H9 (cell line): ENCODE results near the gene FKBP11. TPM values are rescaled to one million over a fixed set of nuclear protein-coding genes. Genes with fewer than 3 reads are reported as not detected.

ENCODE experiments used
- DNase-seq: peaks from one replicate; pipeline ENCODE4 v3.0.0-alpha.2; 2017
- H2AFZ ChIP-seq: one replicate; pipeline ENCODE4 v1.6.1; 2013; ENCODE audit warnings: mild to moderate bottlenecking, low read length, control low read depth, moderate library complexity
- H2AK5ac ChIP-seq: 2 replicates; pipeline ENCODE4 v1.6.1; 2013; ENCODE audit warnings: low read length, control low read depth, mixed read lengths; ENCODE audit not compliant: insufficient read length
- H2BK120ac ChIP-seq: one replicate; pipeline ENCODE4 v1.6.1; 2013; ENCODE audit warnings: low read depth, mild to moderate bottlenecking, low read length, control low read depth, inconsistent platforms; ENCODE audit not compliant: poor library complexity, severe bottlenecking
- H2BK12ac ChIP-seq: 2 replicates; pipeline ENCODE4 v1.6.1; 2013; ENCODE audit warnings: low read length, control low read depth, mixed read lengths, low read depth; ENCODE audit not compliant: insufficient read length
- H2BK15ac ChIP-seq: 2 replicates; pipeline ENCODE4 v1.6.1; 2013; ENCODE audit warnings: low read depth, low read length, control low read depth
- H2BK20ac ChIP-seq: one replicate; pipeline ENCODE4 v1.6.1; 2013; ENCODE audit warnings: low read depth, mild to moderate bottlenecking, low read length, control low read depth, inconsistent platforms; ENCODE audit not compliant: poor library complexity, severe bottlenecking
- H2BK5ac ChIP-seq: 2 replicates; pipeline ENCODE4 v1.6.1; 2013; ENCODE audit warnings: low read length, control low read depth, mixed read lengths; ENCODE audit not compliant: insufficient read length
- H3K14ac ChIP-seq: 2 replicates; pipeline ENCODE4 v1.6.1; 2013; ENCODE audit warnings: low read length, control low read depth; ENCODE audit not compliant: insufficient read depth
- H3K18ac ChIP-seq: 2 replicates; pipeline ENCODE4 v1.6.1; 2013; ENCODE audit warnings: low read depth, mild to moderate bottlenecking, mixed read lengths, low read length, control low read depth; ENCODE audit not compliant: insufficient read length
- H3K23ac ChIP-seq: 2 replicates; pipeline ENCODE4 v1.6.1; 2013; ENCODE audit warnings: low read length, control low read depth, mixed read lengths, low read depth; ENCODE audit not compliant: insufficient read length
- H3K23me2 ChIP-seq: 2 replicates; pipeline ENCODE4 v1.6.1; 2013; ENCODE audit warnings: low read depth, mild to moderate bottlenecking, mixed read lengths, low read length, control low read depth; ENCODE audit not compliant: insufficient read length, poor library complexity, severe bottlenecking
- H3K27ac ChIP-seq: 2 replicates; pipeline ENCODE4 v1.5.1; 2013; ENCODE audit warnings: low read length, control low read depth, mixed read lengths, low read depth; ENCODE audit not compliant: insufficient read length
- H3K27me3 ChIP-seq: 2 replicates; pipeline ENCODE4 v1.6.1; 2013; ENCODE audit warnings: low read length, control low read depth, inconsistent platforms; ENCODE audit not compliant: insufficient read depth
- H3K4ac ChIP-seq: 2 replicates; pipeline ENCODE4 v1.6.1; 2013; ENCODE audit warnings: low read depth, mild to moderate bottlenecking, control low read depth, inconsistent platforms, low read length, moderate library complexity
- H3K4me1 ChIP-seq: 2 replicates; pipeline ENCODE4 v1.6.1; 2013; ENCODE audit warnings: low read length, control low read depth, inconsistent platforms; ENCODE audit not compliant: insufficient read depth
- H3K4me2 ChIP-seq: 2 replicates; pipeline ENCODE4 v1.6.1; 2013; ENCODE audit warnings: low read length, control low read depth, mixed read lengths; ENCODE audit not compliant: insufficient read length, insufficient read depth
- H3K56ac ChIP-seq: 2 replicates; pipeline ENCODE4 v1.6.1; 2013; ENCODE audit warnings: low read depth, mild to moderate bottlenecking, mixed read lengths, low read length, control low read depth; ENCODE audit not compliant: insufficient read length
- H3K79me1 ChIP-seq: 2 replicates; pipeline ENCODE4 v1.6.1; 2013; ENCODE audit warnings: low read depth, mild to moderate bottlenecking, moderate library complexity, low read length, control low read depth, inconsistent platforms; ENCODE audit not compliant: insufficient read depth, poor library complexity, severe bottlenecking
- H3K79me2 ChIP-seq: 2 replicates; pipeline ENCODE4 v1.6.1; 2013; ENCODE audit warnings: low read length, control low read depth, inconsistent platforms; ENCODE audit not compliant: insufficient read depth
- H3K9ac ChIP-seq: 2 replicates; pipeline ENCODE4 v1.6.1; 2013; ENCODE audit warnings: low read length, control low read depth, mixed read lengths; ENCODE audit not compliant: insufficient read length; ENCODE audit errors: extremely low read depth
- H3K9me3 ChIP-seq: one replicate; pipeline ENCODE4 v1.6.1; 2013; ENCODE audit warnings: low read depth, low read length, inconsistent platforms; ENCODE audit not compliant: control insufficient read depth
- H3T11ph ChIP-seq: one replicate; pipeline ENCODE4 v1.6.1; 2013; ENCODE audit warnings: mild to moderate bottlenecking, low read length, control low read depth, inconsistent platforms
- H4K20me1 ChIP-seq: one replicate; pipeline ENCODE4 v1.6.1; 2013; ENCODE audit not compliant: control insufficient read depth, insufficient read length, insufficient read depth
- H4K5ac ChIP-seq: 2 replicates; pipeline ENCODE4 v1.6.1; 2013; ENCODE audit warnings: low read depth, mild to moderate bottlenecking, mixed read lengths, low read length, control low read depth; ENCODE audit not compliant: insufficient read length
- H4K8ac ChIP-seq: replicated peaks from 2 replicates; pipeline ENCODE4 v1.6.1; 2013; ENCODE audit warnings: low read length, control low read depth, mixed read lengths, low read depth; ENCODE audit not compliant: insufficient read length
- H4K91ac ChIP-seq: 2 replicates; pipeline ENCODE4 v1.6.1; 2013; ENCODE audit warnings: low read depth, mild to moderate bottlenecking, moderate library complexity, mixed read lengths, low read length, control low read depth; ENCODE audit not compliant: insufficient read length
- H3K27ac Mint-ChIP-seq, 3 experiments: 2 replicates in 2 of 3; 3 replicates in 1 of 3; pipeline ENCODE4 v1.8.0; 2020 to 2021; ENCODE audit warnings: mixed read lengths in 3 of 3, mild to moderate bottlenecking in 1 of 3, moderate library complexity in 1 of 3
- H3K27me3 Mint-ChIP-seq: 2 replicates; pipeline ENCODE4 v1.8.0; 2021; ENCODE audit warnings: low read depth, mild to moderate bottlenecking, moderate library complexity, mixed read lengths
- H3K36me3 Mint-ChIP-seq, 3 experiments: 2 replicates in 2 of 3; 3 replicates in 1 of 3; pipeline ENCODE4 v1.8.0; 2020 to 2021; ENCODE audit warnings: low read depth in 3 of 3, mixed read lengths in 3 of 3; ENCODE audit not compliant: insufficient read depth in 1 of 3
- H3K4me1 Mint-ChIP-seq, 2 experiments: 2 replicates each; pipeline ENCODE4 v1.8.0; 2020; ENCODE audit warnings: mixed read lengths in 2 of 2
- H3K4me3 Mint-ChIP-seq, 2 experiments: 2 replicates in 1 of 2; 3 replicates in 1 of 2; pipeline ENCODE4 v1.8.0; 2020 to 2021; ENCODE audit warnings: mild to moderate bottlenecking in 2 of 2, mixed read lengths in 2 of 2, moderate library complexity in 1 of 2
- H3K9me3 Mint-ChIP-seq, 2 experiments: 2 replicates in 1 of 2; 3 replicates in 1 of 2; pipeline ENCODE4 v1.8.0; 2020; ENCODE audit warnings: mild to moderate bottlenecking in 2 of 2, mixed read lengths in 2 of 2, moderate library complexity in 1 of 2
- WGBS: extraction: QIAGEN DNeasy Blood & Tissue Kit; methylation state at CpG from one replicate; pipeline ENCODE4 v1.1.7; 2013; ENCODE audit warnings: missing lambda C conversion rate, low lambda C conversion rate, mixed read lengths; ENCODE audit not compliant: insufficient read length; ENCODE audit errors: extremely low coverage; 5-methylcytosine and 5-hydroxymethylcytosine counted together
- total RNA-seq: library from RNA; stranded (reverse); gene quantifications from 2 replicates; pipeline ENCODE4 v1.2.1, GENCODE V29; 2021
- TF ChIP-seq, protein P1 (sequence below): fragments of 200-600 bp; sonication (generic); conservative IDR thresholded peaks from 3 replicates; pipeline ENCODE4 v1.8.0; 2021; ENCODE audit warnings: antibody characterized with exemption, mild to moderate bottlenecking

Gene FKBP11
- total RNA-seq, 1 experiment from 2014 or later = 40.8 TPM

- peak overlapping the region in 1 of 2 experiments; percentile 28; a peak in 1 of 5 replicates for H3K4me3 Mint-ChIP-seq
- Histone ChIP-seq H3K4me2 (no peak overlapping the region), H3T11ph (no peak overlapping the region), H3K27ac (no peak overlapping the region), H2BK20ac (no peak overlapping the region), H4K91ac (no peak overlapping the region), H3K4ac (no peak overlapping the region), H3K9ac (no peak overlapping the region), H4K8ac (no peak overlapping the region), H3K79me2 (no peaks in the 10 kb centered on the region), H4K5ac (no peak overlapping the region), H2BK12ac (no peak overlapping the region), H3K4me1 (peaks cover 11% of the 10 kb centered on the region), H4K20me1 (no peaks in the 10 kb centered on the region), H3K9me3 (no peaks in the 10 kb centered on the region), H3K27me3 (peaks cover 54% of the 10 kb centered on the region), H3K56ac (no peak overlapping the region), H2BK120ac (no peak overlapping the region), H3K23me2 (peaks cover 9% of the 10 kb centered on the region), H2BK15ac (no peak overlapping the region), H2BK5ac (no peak overlapping the region), H3K79me1 (no peaks in the 10 kb centered on the region), H3K14ac (no peak overlapping the region; the same call in 1 of the 2 replicates), H2AFZ (no peak overlapping the region), H2AK5ac (no peak overlapping the region), H3K23ac (no peak overlapping the region), H3K18ac (no peak overlapping the region)
- TF ChIP-seq, protein P1, sequence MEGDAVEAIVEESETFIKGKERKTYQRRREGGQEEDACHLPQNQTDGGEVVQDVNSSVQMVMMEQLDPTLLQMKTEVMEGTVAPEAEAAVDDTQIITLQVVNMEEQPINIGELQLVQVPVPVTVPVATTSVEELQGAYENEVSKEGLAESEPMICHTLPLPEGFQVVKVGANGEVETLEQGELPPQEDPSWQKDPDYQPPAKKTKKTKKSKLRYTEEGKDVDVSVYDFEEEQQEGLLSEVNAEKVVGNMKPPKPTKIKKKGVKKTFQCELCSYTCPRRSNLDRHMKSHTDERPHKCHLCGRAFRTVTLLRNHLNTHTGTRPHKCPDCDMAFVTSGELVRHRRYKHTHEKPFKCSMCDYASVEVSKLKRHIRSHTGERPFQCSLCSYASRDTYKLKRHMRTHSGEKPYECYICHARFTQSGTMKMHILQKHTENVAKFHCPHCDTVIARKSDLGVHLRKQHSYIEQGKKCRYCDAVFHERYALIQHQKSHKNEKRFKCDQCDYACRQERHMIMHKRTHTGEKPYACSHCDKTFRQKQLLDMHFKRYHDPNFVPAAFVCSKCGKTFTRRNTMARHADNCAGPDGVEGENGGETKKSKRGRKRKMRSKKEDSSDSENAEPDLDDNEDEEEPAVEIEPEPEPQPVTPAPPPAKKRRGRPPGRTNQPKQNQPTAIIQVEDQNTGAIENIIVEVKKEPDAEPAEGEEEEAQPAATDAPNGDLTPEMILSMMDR = no peak
- peaks cover 0 to 2% of the 10 kb centered on the region in 2 experiments; a peak in 3 of 5 replicates for H3K9me3 Mint-ChIP-seq
- peaks cover 63% of the 10 kb centered on the region for H3K27me3 Mint-ChIP-seq
- no peaks in the 10 kb centered on the region; a peak in 1 of 7 replicates for H3K36me3 Mint-ChIP-seq
- no CpG with 5 or more reads among the region's 7 CpGs for whole genome bisulfite sequencing
- no peak overlapping the region for H3K27ac Mint-ChIP-seq
- DNase-seq = peak; percentile 53
- peaks cover 61 to 63% of the 10 kb centered on the region in 2 experiments for H3K4me1 Mint-ChIP-seq
These were observed 42.7 kb upstream of the FKBP11 start for GRCh38 chr12:48967991-48968390.
